COLO668 (cell line): ENCODE data around the gene MYH6.
A peak's percentile ranks its signal among the peaks of the same experiment; 100 is the strongest.
"Not testable (repeated sequence)": the region's sequence is repeated elsewhere in the genome, so short reads cannot be mapped to it uniquely, and the experiment has no call there.

Experiments used
- DNase-seq: peaks from one replicate; lab custom pipeline; 2025; ENCODE audit not compliant: unreplicated experiment; lab: John Stamatoyannopoulos, UW

Gene MYH6

DNA sequence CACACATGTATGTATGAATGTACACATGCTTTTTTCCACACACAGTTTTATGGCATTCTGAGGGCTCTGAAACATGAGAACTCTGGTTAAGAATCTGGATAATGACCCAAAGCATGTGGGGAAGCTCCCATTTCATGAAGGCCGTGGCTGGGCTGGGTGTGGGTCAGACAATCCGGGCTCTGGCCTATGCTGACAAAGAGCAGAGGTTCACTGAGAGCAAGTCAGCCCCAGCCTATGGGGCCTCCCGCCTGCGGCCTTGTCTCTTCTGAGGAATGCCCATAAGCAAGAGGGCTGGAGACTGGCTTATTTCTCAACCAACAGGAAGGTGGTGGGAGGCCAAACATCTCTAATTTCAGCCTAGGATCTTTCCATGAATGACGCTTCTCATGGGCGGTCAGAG lies 8.5 kb downstream of the MYH6 start:
- no peak for DNase-seq

DNA sequence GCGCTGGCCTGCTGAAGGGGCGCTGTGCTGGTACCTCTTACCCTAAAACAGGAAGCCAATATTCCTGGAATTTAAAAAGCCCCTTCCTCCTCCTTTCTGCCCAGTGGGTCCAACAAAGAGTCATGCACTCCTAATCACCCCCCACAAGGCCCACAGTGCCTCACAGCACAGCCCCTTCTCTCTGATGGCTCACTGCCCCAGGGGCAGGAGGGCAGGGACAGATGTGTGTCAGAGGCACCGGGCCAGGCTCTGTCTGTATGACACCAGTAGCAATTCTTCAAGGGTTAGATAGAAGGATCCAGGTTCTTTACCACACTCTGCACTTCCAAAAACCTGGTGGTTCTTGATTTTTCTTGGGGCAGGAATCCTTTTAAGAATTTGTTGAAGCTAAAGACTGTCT lies 8.9 kb downstream of the MYH6 start:
- DNase-seq: no peak

DNA sequence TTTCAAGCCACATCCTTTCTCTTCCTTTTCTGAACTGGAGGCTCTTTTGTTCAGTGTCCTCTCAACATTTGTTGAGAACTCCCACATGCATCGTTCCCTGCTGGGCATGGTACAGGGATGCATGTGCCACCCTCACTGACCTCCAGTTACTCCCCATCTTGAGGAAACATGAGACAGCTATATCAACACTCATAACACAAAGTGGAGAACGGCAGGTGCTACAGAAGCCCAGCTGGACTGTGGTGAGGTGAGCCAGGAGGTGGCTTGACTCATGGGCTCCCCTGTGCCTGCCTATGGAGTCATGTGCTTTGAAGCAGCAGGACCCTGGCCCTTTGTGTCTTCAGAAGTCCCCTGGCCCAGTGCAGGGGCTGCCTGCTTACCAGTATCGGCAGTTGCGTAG lies 9.7 kb downstream of the MYH6 start:
- peak; percentile 70 for DNase-seq

DNA sequence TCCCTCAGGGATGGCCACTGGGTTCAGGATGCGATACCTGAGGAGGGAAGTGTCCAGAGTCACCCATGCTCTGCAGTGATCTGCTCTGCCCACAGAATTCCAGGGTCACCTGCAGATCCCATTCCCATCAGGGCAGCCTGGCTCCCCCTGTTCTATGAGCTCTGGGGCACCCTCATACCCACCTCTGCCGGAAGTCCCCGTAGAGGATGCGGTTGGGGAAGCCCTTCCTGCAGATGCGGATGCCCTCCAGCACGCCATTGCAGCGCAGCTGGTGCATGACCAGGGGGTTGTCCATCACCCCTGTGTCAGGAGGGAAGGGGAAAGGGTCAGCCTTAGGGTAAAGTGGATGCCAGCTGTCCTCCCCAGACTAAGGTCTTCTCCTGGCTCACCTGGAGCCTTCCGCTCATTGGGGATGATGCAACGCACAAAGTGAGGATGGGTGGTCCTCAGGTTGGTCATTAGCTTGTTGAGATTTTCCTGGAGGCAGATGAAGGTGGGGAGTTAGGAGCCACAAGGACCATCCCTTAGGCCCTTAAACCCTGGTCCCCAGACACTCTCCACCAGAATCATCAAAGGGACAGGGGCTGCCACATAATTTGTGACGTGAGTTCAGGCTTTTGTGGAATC lies 11.2 kb downstream of the MYH6 start:
- no peak for DNase-seq

DNA sequence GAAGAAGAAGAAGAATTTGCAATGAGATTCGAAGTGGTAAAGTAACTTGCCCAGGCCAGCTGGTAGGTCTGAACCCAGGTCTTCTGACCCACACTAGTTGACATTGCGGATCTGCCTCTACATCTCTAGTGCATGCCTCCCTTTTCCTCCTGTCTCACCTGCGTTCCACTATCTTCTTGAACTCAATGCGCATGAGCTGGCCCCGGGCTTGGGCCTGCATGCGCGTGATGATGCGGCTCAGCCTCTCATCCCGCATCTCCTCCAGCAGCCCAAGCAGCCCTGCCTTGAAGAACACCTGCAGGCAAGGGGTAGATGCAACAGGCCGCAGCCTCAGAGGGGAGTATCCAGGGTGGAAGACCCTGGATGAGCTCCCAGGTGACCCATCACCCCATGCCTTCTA lies 11.9 kb downstream of the MYH6 start:
- DNase-seq: no peak

DNA sequence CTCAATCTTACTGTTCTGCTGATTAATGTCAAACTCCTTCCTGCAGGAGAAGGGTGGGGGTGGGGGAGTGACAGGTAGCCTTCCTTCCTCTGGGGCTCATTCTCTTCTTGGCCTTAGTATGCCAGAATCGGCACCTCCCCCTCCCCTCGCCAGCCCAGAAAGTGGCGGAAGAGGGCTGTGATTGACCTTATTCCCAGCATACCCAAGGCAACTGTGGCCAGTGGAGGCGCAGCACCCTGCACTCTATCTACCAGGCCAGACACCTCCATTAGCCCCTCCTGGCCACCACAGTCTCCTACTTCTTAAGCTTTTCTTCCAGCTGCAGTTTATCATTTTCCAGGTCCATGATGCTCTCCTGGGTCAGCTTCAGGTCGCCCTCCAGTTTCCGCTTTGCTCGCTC lies 15.5 kb downstream of the MYH6 start:
- no peak for DNase-seq

DNA sequence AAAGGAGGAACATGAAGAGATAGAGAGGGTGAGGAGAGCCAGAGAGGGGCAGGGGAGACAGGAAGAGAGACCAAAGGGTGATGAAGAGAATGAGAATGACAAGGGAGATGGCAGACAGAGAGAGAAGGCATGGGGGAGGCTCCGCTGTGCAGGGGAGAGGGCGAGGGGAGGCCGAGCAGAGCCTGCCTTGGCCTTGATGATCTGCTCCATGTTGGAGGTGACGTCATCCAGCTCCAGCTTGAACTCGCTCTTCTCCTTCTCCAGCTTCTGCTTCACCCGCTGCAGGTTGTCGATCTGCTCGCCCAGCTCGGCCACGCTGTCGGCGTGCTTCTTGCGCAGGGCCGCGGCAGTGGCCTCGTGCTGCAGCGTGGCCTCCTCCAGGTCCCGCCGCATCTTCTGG lies 18.2 kb downstream of the MYH6 start:
- not testable (repeated sequence) for DNase-seq

DNA sequence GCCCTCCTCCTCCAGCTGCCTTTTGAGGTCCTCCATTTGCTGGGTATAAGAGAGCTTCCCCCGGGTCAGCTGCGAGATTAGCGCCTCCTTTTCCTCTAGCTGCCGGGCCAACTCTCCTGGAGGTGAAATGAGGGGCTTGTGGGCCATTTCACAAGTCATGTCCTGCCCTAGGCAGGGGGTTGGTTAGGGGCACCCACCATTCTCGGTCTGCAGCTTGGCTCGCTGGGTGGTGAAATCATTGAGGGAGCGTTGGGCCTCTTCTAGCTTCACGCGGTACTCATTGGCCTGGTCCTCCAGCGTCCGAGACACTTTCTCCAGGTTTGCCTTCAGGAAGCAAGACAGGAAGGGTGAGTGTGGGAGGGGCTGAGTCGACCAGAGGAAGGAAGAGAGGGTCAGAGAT lies 18.7 kb downstream of the MYH6 start:
- DNase-seq: no peak

DNA sequence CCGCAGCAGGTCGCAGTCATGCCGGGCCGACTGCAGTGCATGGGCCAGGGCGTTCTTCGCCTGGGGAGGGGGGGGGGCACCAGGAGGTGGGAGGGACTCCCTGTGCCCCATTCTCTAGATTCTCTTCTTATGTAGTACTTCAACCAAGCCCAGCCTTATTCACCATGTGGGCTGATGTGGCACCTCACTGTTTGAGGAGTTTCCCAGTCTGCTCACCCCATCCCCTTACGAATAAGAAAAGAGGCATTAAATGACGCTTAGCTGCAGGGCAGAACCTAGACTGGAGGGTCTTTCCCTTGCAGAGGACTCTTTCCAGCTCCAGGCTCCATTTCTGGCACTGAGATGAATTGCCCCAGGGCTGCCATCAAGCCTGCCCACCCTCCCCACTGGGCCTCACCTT lies 19.1 kb downstream of the MYH6 start:
- no peak for DNase-seq

DNA sequence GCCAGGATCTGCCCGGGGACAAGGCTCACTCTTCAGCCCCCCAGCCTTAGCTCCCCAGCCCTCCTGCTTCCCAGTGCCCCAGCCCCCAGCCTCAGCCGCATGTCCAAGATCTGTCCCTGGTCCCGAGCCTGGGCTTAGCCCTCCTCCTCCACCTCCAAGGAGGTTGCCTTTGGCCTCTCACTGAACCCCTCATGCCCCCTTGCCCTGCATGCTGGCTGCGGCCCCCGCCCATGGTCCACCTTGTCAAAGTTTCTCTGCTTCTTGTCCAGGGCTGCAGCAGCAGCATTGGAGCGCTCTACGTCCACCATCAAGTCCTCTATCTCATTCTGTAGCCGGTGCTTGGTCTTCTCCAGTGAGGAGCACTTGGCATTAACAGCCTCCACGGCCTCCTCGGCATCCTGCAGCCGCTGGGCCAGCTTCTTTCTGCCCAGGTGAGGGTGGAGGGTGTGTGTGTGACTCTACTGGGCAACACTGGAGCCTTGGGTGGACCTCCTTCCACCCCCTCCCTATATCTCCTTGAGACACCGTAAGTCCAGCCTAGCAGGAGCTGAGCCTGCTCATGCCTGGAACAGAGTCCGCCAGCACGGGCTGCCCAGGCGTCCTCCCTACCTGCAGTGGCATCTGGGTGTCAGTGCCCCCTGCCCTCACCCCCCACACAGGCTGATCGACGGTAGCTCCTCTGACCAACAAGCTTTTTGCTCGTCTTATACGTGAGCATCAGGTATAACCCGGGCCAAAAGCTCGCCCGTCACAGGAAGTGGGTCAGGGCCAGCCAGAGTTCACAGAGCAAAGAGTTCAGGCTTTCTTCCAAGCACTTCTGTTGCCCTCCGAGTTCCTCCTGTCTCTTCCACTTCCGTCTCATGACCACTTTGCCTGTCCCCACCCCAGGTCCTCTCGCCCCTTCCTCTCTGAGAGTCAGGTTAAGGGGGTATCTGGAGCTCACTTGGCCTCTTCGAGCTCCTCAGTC lies 19.9 kb downstream of the MYH6 start:
- DNase-seq: no peak

DNA sequence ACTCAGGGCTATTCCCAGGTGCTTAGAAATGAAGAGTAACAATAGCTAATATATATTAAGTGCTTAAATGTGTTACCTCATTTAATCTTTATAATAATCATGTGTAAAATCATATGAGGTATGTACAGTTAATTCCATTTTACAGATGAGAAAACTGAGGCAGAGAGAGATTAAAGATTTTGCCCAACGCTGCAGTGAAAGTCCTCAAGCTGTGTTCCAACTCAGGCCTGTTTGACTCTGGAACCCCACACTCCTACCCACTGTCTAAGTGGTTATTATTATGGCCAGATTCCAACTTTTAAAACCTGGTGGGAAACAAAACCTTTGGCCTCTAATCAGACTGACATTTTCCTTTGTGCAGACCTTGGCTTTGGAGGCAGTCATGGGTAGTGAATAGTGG lies 21.1 kb downstream of the MYH6 start:
- no peak for DNase-seq

DNA sequence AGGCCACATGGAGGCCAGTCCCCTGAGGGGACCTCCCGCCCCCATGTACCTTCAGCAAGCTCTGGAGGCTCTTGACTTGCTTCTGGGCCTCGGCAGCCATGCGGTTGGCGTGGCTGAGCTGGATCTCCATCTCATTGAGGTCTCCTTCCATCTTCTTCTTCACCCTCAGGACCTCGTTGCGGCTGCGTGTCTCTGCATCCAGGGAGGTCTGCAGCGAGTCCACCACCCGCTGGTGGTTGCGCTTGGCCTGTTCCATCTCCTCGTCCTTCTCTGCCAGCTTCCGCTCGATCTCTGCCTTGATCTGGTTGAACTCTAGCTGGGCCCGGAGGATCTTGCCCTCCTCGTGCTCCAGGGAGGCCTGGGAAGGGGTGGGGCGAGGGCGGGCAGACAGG lies 21.8 kb downstream of the MYH6 start:
- not testable (repeated sequence) for DNase-seq

DNA sequence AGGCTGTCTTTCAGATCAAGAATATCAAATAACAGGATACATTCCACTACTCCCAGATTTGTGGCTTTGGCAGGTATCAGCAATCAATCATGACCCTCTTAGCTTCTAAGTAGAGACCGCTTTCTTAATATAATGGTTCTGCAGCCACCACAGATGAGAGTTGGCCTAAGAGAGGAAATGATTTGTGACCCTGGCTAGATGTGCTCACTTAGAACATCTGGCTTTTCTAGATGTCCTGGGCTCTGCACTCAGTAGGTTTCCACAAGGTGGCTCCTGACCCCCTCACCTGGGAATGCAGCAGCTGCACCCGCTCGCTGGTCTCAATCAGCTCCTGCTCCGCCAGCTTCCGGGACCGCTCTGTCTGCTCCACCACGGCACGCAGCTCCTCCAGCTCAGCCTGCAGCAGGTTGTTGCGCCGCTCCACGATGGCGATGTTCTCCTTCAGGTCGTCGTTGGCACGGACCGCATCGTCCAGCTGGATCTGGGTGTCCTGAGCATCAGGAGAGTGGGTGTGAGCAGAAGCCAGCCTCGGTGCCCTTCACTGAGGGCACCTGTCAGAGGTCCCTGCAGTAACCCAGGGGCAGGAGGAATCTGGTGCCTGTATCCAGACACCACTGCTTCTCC lies 22.3 kb downstream of the MYH6 start:
- DNase-seq: peak; percentile 12

DNA sequence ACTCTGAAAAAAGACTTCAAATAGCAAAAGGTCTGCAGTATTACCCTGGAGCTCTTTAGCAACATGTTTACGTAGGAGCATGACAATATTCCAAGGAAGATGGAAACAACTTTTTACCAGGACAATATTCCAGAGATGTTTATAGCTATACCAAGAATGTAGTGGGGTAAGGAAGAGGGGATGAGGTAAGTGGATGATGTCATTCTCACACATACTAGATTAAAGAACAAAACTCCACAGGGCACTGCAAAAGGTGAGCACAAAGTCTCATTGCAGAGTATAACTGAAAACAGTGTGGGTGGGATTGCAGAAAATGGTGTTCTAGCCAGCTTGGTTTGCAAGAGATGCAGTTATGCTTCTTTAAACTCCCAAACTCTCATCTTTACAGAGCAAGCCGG lies 22.8 kb downstream of the MYH6 start:
- DNase-seq: no peak

DNA sequence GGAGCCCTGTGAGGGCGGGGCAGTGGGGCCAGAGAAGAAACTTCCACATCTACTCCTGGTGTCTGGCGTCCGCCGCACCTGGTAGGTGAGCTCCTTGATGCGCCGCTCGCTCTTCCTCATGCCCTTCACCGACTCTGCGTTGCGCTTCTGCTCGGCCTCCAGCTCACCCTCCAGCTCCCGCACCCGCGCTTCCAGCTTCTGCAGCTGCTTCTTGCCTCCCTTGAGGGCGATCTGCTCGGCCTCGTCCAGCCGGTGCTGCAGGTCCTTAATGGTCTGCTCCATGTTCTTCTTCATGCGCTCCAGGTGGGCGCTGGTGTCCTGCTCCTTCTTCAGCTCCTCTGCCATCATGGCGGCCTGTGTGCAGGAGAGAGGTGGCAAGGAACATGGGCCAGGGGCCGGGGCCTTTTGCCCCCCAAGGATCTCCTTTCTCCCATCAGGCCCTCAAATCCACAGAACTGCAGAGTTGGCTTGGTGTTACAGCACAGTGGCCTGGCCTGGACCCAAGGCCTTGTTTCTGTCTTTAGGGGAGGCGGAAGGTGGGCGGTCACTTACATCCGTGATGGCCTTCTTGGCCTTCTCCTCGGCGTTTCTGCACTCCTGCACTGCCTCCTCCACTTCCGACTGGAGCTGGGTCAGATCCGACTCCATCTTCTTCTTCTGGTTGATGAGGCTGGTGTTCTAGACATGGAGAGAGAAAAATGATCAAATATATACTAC lies 23.6 kb downstream of the MYH6 start:
- no peak for DNase-seq

DNA sequence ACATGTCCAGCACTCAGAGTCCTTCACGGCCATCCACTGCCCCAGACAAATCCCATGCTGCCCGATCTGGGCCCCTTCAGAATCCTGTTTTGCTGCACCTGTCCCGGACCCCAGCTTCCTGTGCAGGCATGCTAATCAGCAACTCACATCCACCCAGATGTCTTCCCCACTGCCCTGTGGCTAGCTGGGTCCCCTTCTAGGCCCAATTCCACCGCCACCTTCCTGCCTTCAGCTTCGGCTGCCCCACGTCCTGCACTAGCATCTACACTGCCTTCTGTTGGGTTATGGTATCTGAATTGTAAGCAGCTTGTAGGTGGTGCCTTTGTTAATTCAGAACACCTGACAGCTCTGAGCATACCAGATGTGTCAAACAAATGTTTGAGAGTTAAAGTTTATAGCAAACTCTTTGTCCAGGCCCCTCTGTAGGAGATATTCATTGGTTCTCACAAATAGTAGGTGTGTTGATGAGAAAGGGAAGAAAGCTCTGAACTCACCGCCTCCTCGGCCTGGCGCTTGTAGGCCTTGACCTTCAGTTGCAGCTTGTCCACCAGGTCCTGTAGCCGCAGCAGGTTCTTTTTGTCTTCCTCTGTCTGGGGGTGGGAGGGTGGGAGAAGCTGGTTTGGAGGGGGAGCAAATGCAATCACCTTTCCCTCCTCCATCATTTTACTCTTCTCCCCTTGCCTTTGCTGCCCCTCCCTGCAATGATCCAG lies 25.2 kb downstream of the MYH6 start:
- no peak for DNase-seq

DNA sequence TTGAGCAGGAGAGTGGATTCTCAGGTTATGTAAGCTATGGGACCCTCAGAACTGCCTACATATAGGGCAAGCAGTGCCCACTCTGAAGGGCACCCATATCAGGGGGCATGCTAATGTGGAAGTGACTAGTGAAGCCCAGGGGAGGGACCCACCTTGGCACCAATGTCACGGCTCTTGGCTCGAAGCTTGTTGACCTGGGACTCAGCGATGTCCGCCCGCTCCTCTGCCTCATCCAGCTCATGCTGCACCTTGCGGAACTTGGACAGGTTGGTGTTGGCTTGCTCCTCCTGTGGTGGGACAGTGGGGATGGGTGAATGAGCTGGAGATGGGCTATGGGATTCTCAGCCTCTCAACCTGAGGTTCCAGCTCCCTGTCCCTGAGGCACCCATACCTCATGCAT lies 25.8 kb downstream of the MYH6 start:
- no peak for DNase-seq

DNA sequence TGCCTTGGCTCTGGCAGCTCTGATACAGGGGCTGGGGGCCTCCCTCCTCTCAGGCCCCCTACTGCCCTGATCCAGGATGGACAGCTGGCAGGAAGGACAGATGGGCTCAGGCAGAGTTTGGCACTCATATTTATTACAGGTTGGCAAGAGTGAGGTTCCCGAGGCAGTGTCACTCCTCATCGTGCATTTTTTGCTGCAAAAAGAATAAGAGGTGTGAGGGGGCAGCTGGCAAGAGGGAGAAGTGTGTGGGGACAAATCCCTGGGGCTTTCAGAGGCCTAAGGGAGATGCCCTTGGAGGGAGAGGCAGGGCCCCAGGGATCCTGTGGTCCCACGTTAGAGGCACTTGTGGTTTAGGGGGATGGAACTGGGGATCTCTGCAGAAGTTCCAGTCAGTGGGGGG lies 26.2 kb downstream of the MYH6 start:
- DNase-seq: no peak

DNA sequence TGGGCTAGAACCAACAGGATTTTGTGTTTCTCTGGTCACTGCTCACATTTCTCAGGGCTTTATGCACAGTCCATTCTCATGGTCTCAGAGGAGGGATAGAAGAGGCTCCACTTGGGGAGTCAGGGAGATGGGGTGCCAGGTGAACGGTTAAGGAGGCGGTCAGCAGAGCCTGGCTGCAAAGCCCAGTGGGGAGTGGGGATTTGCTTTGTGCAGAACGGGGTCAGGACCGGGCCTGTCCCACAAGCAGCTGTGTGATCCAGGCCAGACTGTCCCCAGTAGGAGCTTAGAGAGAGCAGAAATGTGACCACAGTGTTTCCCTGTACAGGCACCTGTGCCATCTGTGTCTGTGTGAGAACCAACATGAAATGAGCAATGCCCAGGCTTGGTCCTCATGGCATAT lies 27.1 kb downstream of the MYH6 start:
- no peak for DNase-seq

DNA sequence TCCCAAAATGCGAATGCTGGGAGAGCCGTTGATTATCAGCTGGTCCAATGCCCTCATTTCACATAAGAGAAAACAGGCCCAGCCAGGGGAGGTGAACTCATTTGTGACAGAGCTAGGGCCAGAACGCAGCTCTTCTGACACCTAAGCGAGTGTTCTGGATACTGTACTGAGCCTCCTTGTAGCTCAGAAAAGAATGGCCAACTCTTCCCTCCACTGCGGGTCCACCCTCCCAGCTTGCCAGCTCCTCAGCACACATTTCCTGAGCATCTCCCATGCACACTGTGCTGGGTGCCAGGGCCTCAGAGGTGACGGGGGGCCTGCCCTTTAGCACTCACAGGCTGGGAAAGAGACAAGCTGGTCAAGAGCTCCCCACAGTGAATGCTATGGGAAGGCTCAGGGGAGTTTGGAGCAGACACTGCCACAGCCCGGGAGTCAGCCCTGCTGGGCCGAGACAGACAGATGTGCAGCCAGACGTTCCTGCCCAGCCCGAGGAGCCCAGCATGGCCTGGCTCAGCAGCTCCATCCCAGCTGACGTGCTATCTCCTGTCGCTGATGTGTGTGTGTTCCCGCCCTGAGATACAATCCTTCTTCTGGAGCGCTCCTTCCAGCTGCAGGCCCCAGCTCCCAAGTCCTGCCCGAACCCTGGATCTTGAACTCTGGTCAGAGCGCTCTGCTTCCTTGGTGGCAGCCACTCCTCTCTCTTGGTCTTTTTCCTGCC lies 27.7 kb downstream of the MYH6 start:
- no peak for DNase-seq
